Neural cell (in vitro differentiated cells): Measurements from ENCODE around the gene PDE11A. TPM values are rescaled to one million over a fixed set of nuclear protein-coding genes. Genes with fewer than 3 reads are reported as not detected.

ENCODE experiments used
- H2AFZ ChIP-seq: fragments of 200-600, 300-800 bp; sonication (generic), shearing (Covaris generic); 2 replicates; pipeline ENCODE4 v1.6.0; 2014; ENCODE audit warnings: low read depth, mild to moderate bottlenecking, antibody characterized with exemption, low read length, moderate library complexity
- H3F3A ChIP-seq: fragments of 200-600 bp; shearing (Covaris generic); 2 replicates; pipeline ENCODE4 v1.6.1; 2016; ENCODE audit warnings: mild to moderate bottlenecking, moderate library complexity, mixed read lengths, antibody characterized with exemption, low read length; ENCODE audit not compliant: insufficient read depth, poor library complexity, severe bottlenecking
- H3K27ac ChIP-seq: fragments of 200-600, 300-800 bp; sonication (generic), shearing (Covaris generic); 2 replicates; pipeline ENCODE4 v1.5.1; 2014; ENCODE audit warnings: mild to moderate bottlenecking, low read length, moderate library complexity
- H3K27me3 ChIP-seq: fragments of 300-800, 200-600 bp; sonication (generic), shearing (Covaris generic); 2 replicates; pipeline ENCODE4 v1.6.0; 2014; ENCODE audit warnings: mild to moderate bottlenecking, low read depth, low read length, moderate library complexity; ENCODE audit not compliant: insufficient read depth
- H3K36me3 ChIP-seq: fragments of 300-800, 200-600 bp; sonication (generic), shearing (Covaris generic); 2 replicates; pipeline ENCODE4 v1.5.1; 2014; ENCODE audit warnings: mild to moderate bottlenecking, antibody characterized with exemption, low read length, moderate library complexity; ENCODE audit not compliant: insufficient read depth
- H3K4me2 ChIP-seq: fragments of 300-800, 200-600 bp; sonication (generic), shearing (Covaris generic); 2 replicates; pipeline ENCODE4 v1.6.0; 2014; ENCODE audit warnings: mild to moderate bottlenecking, low read length
- H3K4me3 ChIP-seq: fragments of 300-800, 200-600 bp; sonication (generic), shearing (Covaris generic); 2 replicates; pipeline ENCODE4 v1.5.1; 2014; ENCODE audit warnings: mild to moderate bottlenecking, low read length, moderate library complexity
- H3K79me2 ChIP-seq: fragments of 200-600 bp; shearing (Covaris generic); replicated peaks from 2 replicates; pipeline ENCODE4 v1.6.0; 2014; ENCODE audit warnings: mild to moderate bottlenecking, low read length, moderate library complexity; ENCODE audit not compliant: insufficient read depth
- H3K9ac ChIP-seq: fragments of 300-800, 200-600 bp; sonication (generic), shearing (Covaris generic); 2 replicates; pipeline ENCODE4 v1.6.1; 2016; ENCODE audit warnings: mild to moderate bottlenecking, low read length, mixed read lengths
- H3K9me2 ChIP-seq: fragments of 200-600 bp; shearing (Covaris generic); 2 replicates; pipeline ENCODE4 v1.6.1; 2016; ENCODE audit warnings: mild to moderate bottlenecking, low read length, mixed read lengths; ENCODE audit not compliant: insufficient read depth
- H3K9me3 ChIP-seq: fragments of 200-600, 300-800 bp; sonication (generic), shearing (Covaris generic); 2 replicates; pipeline ENCODE4 v1.6.1; 2016; ENCODE audit warnings: mild to moderate bottlenecking, mixed run types, low read length, moderate library complexity, mixed read lengths
- H4K20me1 ChIP-seq: fragments of 200-600 bp; shearing (Covaris generic); 2 replicates; pipeline ENCODE4 v1.6.1; 2016; ENCODE audit warnings: mild to moderate bottlenecking, mixed run types; ENCODE audit not compliant: insufficient read depth
- CTCF ChIP-seq: fragments of 450-650 bp; IDR thresholded peaks from 2 replicates; pipeline ENCODE4 v1.5.1; 2014; ENCODE audit warnings: antibody characterized with exemption, mild to moderate bottlenecking, moderate library complexity; ENCODE audit not compliant: poor library complexity, severe bottlenecking
- EP300 ChIP-seq: fragments of 450-650 bp; conservative IDR thresholded peaks from 2 replicates; pipeline ENCODE4 v1.6.1; 2014; ENCODE audit warnings: antibody characterized with exemption, mild to moderate bottlenecking, moderate library complexity; ENCODE audit not compliant: poor library complexity, severe bottlenecking
- EZH2 ChIP-seq: fragments of 200-600, 300-800 bp; shearing (Covaris generic), sonication (generic); IDR thresholded peaks from 2 replicates; pipeline ENCODE4 v1.6.1; 2014; ENCODE audit warnings: antibody characterized with exemption, low read length, borderline replicate concordance, mild to moderate bottlenecking; ENCODE audit not compliant: insufficient read depth, poor library complexity, severe bottlenecking
- MXI1 ChIP-seq: fragments of 450-650 bp; conservative IDR thresholded peaks from 2 replicates; pipeline ENCODE4 v1.6.1; 2014; ENCODE audit warnings: antibody characterized with exemption, mild to moderate bottlenecking; ENCODE audit not compliant: poor library complexity, severe bottlenecking
- POLR2AphosphoS5 ChIP-seq: IDR thresholded peaks from 2 replicates; pipeline ENCODE4 v1.6.1; 2012
- RAD21 ChIP-seq: fragments of 450-650 bp; conservative IDR thresholded peaks from 2 replicates; pipeline ENCODE4 v1.6.1; 2014; ENCODE audit warnings: antibody characterized with exemption, mild to moderate bottlenecking, moderate library complexity
- REST ChIP-seq: IDR thresholded peaks from 2 replicates; pipeline ENCODE4 v1.6.1; 2012; ENCODE audit warnings: borderline replicate concordance
- SMC3 ChIP-seq: fragments of 450-650 bp; conservative IDR thresholded peaks from 2 replicates; pipeline ENCODE4 v1.6.1; 2014; ENCODE audit warnings: antibody characterized with exemption, mild to moderate bottlenecking, moderate library complexity; ENCODE audit not compliant: poor library complexity
- TAF1 ChIP-seq: IDR thresholded peaks from 2 replicates; pipeline ENCODE4 v1.6.1; 2012; ENCODE audit warnings: low read depth
- polyA plus RNA-seq: library from polyadenylated mRNA; depleted of rRNA; stranded (reverse); fragments of >200 nt; gene quantifications from 2 replicates; pipeline ENCODE4 v1.2.3, GENCODE V29; 2014

The PDE11A gene
- polyA plus RNA-seq, 1 donor from 2014 or later = 0.89 TPM

- Histone ChIP-seq H3K9ac (no peak overlapping the region), H2AFZ (no peak overlapping the region), H3K9me3 (no peaks in the 10 kb centered on the region), H3K9me2 (no peaks in the 10 kb centered on the region), H3K27me3 (no peaks in the 10 kb centered on the region), H3K36me3 (no peaks in the 10 kb centered on the region), H3F3A (no peaks in the 10 kb centered on the region), H3K4me2 (no peak overlapping the region), H3K4me3 (no peak overlapping the region), H3K27ac (no peak overlapping the region), H4K20me1 (no peaks in the 10 kb centered on the region), H3K79me2 (no peaks in the 10 kb centered on the region)
- no peak for TF ChIP-seq MXI1
- TF ChIP-seq TAF1 = no peak
- no peak for TF ChIP-seq SMC3
- no peak for TF ChIP-seq CTCF
- TF ChIP-seq RAD21 = no peak
- no peak for TF ChIP-seq EZH2
- no peak for TF ChIP-seq REST
- TF ChIP-seq POLR2AphosphoS5 = no peak
- TF ChIP-seq EP300 = no peak
Measured at GRCh38 chr2:177667626-177668025, 405.0 kb downstream of the PDE11A start.

GRCh38 chr2:177666408-177666807 is 406.2 kb downstream of the PDE11A start:
- H3F3A ChIP-seq = no peaks in the 10 kb centered on the region
- H2AFZ ChIP-seq = no peak overlapping the region
- no peak for TF ChIP-seq REST
- no peak for TF ChIP-seq MXI1
- TF ChIP-seq EP300 = no peak
- TF ChIP-seq POLR2AphosphoS5 = no peak
- no peak for TF ChIP-seq CTCF
- TF ChIP-seq RAD21 = no peak
- no peak for TF ChIP-seq SMC3
- no peaks in the 10 kb centered on the region for H4K20me1 ChIP-seq
- H3K4me2 ChIP-seq = no peak overlapping the region
- no peaks in the 10 kb centered on the region for H3K9me3 ChIP-seq
- H3K27me3 ChIP-seq = no peaks in the 10 kb centered on the region
- no peak overlapping the region for H3K9ac ChIP-seq
- no peaks in the 10 kb centered on the region for H3K79me2 ChIP-seq
- no peaks in the 10 kb centered on the region for H3K9me2 ChIP-seq
- H3K4me3 ChIP-seq = no peak overlapping the region
- no peak overlapping the region for H3K27ac ChIP-seq
- H3K36me3 ChIP-seq = no peaks in the 10 kb centered on the region
